Kidney (tissue), 14 donors: ENCODE measurements around the gene B3GALT4. TPM values are rescaled to one million over a fixed set of nuclear protein-coding genes. Genes with fewer than 3 reads are reported as not detected.

Experiments
- DNase-seq, 5 donors: peaks; one replicate each; pipeline ENCODE4 v3.0.0-alpha.2; 2013 to 2020
- FAIRE-seq: peaks from 2 replicates; lab custom pipeline; 2012; peaks lifted over from hg19 to GRCh38; lab: Jason Lieb, UNC
- H3K27ac ChIP-seq, 2 donors: one replicate each; pipeline ENCODE4 v1.7.0; 2013; ENCODE audit warnings: low read depth in 2 of 2, low read length in 2 of 2, inconsistent platforms in 1 of 2
- H3K27me3 ChIP-seq: one replicate; pipeline ENCODE4 v1.7.1; 2013; ENCODE audit warnings: low read length, inconsistent platforms; ENCODE audit not compliant: control insufficient read depth, insufficient read depth
- H3K36me3 ChIP-seq, 3 donors: one replicate each; pipeline versions ENCODE4 v1.7.0 to v1.7.1; 2013; ENCODE audit warnings: low read length in 3 of 3, control low read depth in 1 of 3, inconsistent platforms in 1 of 3; ENCODE audit not compliant: insufficient read depth in 3 of 3, control insufficient read depth in 2 of 3
- H3K4me1 ChIP-seq, 3 donors: one replicate each; pipeline versions ENCODE4 v1.7.0 to v1.7.1; 2013; ENCODE audit warnings: low read length in 3 of 3, inconsistent platforms in 1 of 3, low read depth in 1 of 3; ENCODE audit not compliant: control insufficient read depth in 2 of 3, insufficient read depth in 2 of 3
- H3K4me3 ChIP-seq, 3 donors: one replicate each; pipeline versions ENCODE4 v1.7.0 to v1.8.1; 2013; ENCODE audit warnings: low read length in 3 of 3, control low read depth in 1 of 3, inconsistent platforms in 1 of 3
- H3K9ac ChIP-seq, 3 donors: one replicate each; pipeline versions ENCODE4 v1.7.0 to v1.7.1; 2013; ENCODE audit warnings: low read length in 3 of 3, control low read depth in 1 of 3, inconsistent platforms in 1 of 3
- H3K9me3 ChIP-seq, 3 donors: one replicate each; pipeline versions ENCODE4 v1.7.0 to v1.7.1; 2013; ENCODE audit warnings: low read length in 3 of 3, control low read depth in 1 of 3, inconsistent platforms in 1 of 3; ENCODE audit not compliant: control insufficient read depth in 2 of 3, insufficient read depth in 1 of 3
- CTCF ChIP-seq: IDR thresholded peaks from 3 replicates; pipeline ENCODE4 v1.5.1; 2012; ENCODE audit warnings: mild to moderate bottlenecking, moderate library complexity, borderline replicate concordance; ENCODE audit not compliant: insufficient read depth; ENCODE audit errors: extremely low read depth
- intact Hi-C: fragments of 100-400 bp; cut with DNase I; formaldehyde crosslinking; loops from one replicate; pipeline ENCODE4 v1.11.1; 2022
- polyA plus RNA-seq: library from polyadenylated mRNA; stranded (reverse); fragments of 350-450 nt; fragmentation: Illumina TruSeq; extraction: RNeasy Lipid Tissue Mini Kit (QIAGEN cat#74804); gene quantifications from one replicate; pipeline ENCODE4 v1.2.3, GENCODE V29; 2014; ENCODE audit warnings: low read depth, low replicate concordance; ENCODE audit not compliant: insufficient read depth
- total RNA-seq: library from RNA; stranded (reverse); fragmentation: NEBNext Ultra II Directional; extraction: Animal tissue kit (Norgen Biotek cat#: 25700); gene quantifications from one replicate; pipeline ENCODE4 v1.2.1, GENCODE V29; 2021
- donor health status: control.
- donor health status: control.
- donor health status: control.
- donor health status: control.
- donor health status: control.
- donor health status: DM: yes; HTN: yes; CAD: no.
- donor health status: Normal renal cell carcinoma (clear cell type).

Gene B3GALT4
- total and polyA plus RNA-seq, 2 donors from 2014 or later: 14.0 to 20.2 TPM

DNA sequence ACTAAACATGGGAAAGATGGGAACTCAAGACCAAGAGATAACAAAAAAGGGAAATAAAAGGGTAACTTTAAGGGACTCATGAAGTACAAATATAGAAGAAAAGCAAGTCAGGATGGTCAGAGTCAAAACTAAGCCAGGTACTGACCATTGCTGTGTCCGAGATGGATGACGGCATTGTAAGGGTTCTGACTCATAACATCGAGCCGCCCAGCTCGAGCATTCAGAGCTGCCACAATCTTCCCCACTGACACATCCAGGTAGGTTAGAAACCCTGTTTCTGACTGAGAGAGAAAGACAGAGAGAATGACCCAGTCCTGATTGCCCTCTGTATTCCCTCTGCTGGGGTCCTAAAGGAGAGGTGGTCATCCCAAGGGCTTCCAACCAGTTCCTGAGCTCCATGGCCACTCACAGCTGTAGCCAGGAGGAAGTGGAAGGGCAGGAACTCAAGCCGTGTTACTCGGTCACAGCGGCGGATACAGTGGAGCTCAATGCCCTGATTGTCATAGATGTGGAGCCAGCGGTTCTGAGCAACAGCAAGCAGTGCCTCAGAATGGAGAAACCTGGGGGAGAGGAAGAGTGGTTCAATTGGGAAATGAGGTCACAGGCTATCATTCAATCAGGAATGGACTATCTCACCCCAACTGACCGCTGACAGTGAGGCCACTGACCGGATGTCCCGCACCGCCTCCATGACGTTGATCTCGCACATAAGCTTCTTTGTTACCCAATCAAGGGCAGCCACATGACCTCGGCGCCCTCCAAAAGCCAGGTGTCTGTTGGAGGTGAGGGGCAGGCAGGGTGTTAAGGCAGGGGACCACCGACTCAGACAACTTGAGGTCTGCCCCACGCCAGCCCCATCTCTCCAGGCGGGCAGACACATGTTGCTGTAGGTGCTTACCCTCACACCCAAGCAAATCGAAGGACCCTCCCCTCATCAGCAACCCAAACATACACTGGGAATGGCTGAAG lies 10.3 kb downstream of the B3GALT4 start:
- no peaks in the 10 kb centered on the region for H3K27me3 ChIP-seq
- intact Hi-C loops: no loop called here
- H3K9ac ChIP-seq: no peak overlapping the region
- H3K4me1 ChIP-seq: peaks cover 0 to 16% (median 14%) of the 10 kb centered on the region in 3 donors
- peaks cover 2 to 28% (median 7%) of the 10 kb centered on the region in 3 donors for H3K36me3 ChIP-seq
- no peak overlapping the region for H3K4me3 ChIP-seq
- peak in 1 of 5 donors; percentile 61 for DNase-seq
- no peak for FAIRE-seq
- no peak for TF ChIP-seq CTCF
- H3K27ac ChIP-seq: no peak overlapping the region
- no peaks in the 10 kb centered on the region for H3K9me3 ChIP-seq

GRCh38 chr6:33288141-33288920 lies 11.4 kb downstream of the B3GALT4 start:
- H3K27ac ChIP-seq: no peak overlapping the region
- no peaks in the 10 kb centered on the region for H3K9me3 ChIP-seq
- TF ChIP-seq CTCF: no peak
- H3K36me3 ChIP-seq: peaks cover 2 to 30% (median 9%) of the 10 kb centered on the region in 3 donors
- no peaks in the 10 kb centered on the region for H3K27me3 ChIP-seq
- FAIRE-seq: no peak
- intact Hi-C loops: no loop called here
- H3K4me3 ChIP-seq: peak overlapping the region; percentile 89 to 99 (median 98)
- peak overlapping the region; percentile 50 to 97 (median 82) for H3K9ac ChIP-seq
- H3K4me1 ChIP-seq: peaks cover 0 to 16% (median 14%) of the 10 kb centered on the region in 3 donors
- DNase-seq: peak in 2 of 5 donors; percentile 65 to 68

GRCh38 chr6:33288921-33289783 lies 12.2 kb downstream of the B3GALT4 start, which contains the start of the genes PFDN6 and WDR46:
Gene PFDN6, plus strand, starts transcription at chr6:33289601. Its CDS starts 256 bp downstream, at chr6:33289857.
Gene WDR46, minus strand, starts transcription at chr6:33289239. Its CDS starts 69 bp downstream, at chr6:33289170.
- intact Hi-C loops: no loop called here
- H3K36me3 ChIP-seq: peaks cover 2 to 35% (median 11%) of the 10 kb centered on the region in 3 donors

More at GRCh38 chr6:33288921-33289783, 12.2 kb downstream of the B3GALT4 start, which contains the start of the genes PFDN6 and WDR46:
- H3K9me3 ChIP-seq: no peaks in the 10 kb centered on the region
- no peaks in the 10 kb centered on the region for H3K27me3 ChIP-seq
- peak within 1 kb of the TSS; percentile 82 to 97 (median 83) for H3K9ac ChIP-seq
- H3K4me1 ChIP-seq: peaks cover 0 to 16% (median 14%) of the 10 kb centered on the region in 3 donors
- TF ChIP-seq CTCF: no peak
- FAIRE-seq (no peak), DNase-seq (peak; percentile 81 to 97 (median 88))
- H3K4me3 ChIP-seq: peak within 1 kb of the TSS; percentile 89 to 99 (median 98)
- peak within 1 kb of the TSS; percentile 68 to 84 for H3K27ac ChIP-seq
